Vagina (tissue), 2 donors: Measurements from ENCODE around the gene COL6A1.

Source experiments
- CTCF ChIP-seq, 3 experiments: fragments of 450-650 bp in 2 of 3; fragments of 200-600 bp in 1 of 3; sonication (generic) in 1 of 3; IDR thresholded peaks; one replicate each; pipeline ENCODE4 v1.5.1; 2017 to 2019; ENCODE audit warnings: antibody characterized with exemption in 3 of 3, mild to moderate bottlenecking in 2 of 3, moderate library complexity in 2 of 3
- POLR2A ChIP-seq, 2 donors: fragments of 450-650 bp; IDR thresholded peaks; one replicate each; pipeline ENCODE4 v1.6.1; 2017; ENCODE audit warnings: antibody characterized with exemption in 2 of 2, mild to moderate bottlenecking in 2 of 2, moderate library complexity in 2 of 2
- POLR2AphosphoS5 ChIP-seq, 2 donors: sonication (generic); formaldehyde crosslinking; IDR thresholded peaks; one replicate each; pipeline ENCODE4 v1.9.0; 2017; ENCODE audit warnings: antibody characterized with exemption in 2 of 2, mild to moderate bottlenecking in 2 of 2, low read depth in 1 of 2; ENCODE audit not compliant: insufficient read depth in 1 of 2

- TF ChIP-seq CTCF (IDR thresholded peaks at IDR 0.05) (no peak), POLR2A (IDR thresholded peaks at IDR 0.05) (no peak), POLR2AphosphoS5 (IDR thresholded peaks at IDR 0.05; ENCODE audit: insufficient read depth in 1 of 2, low read depth in 1 of 2) (no peak)
These were observed 30.6 kb downstream of the COL6A1 start for GRCh38 chr21:46012154-46012553.
